ENCODE results near the gene BRINP3.

The BRINP3 gene

GRCh38 chr1:190338829-190339228, 138.8 kb downstream of the BRINP3 start:
- Histone ChIP-seq H4K20me1 (ENCODE audit: insufficient read depth, low read length) (no peaks in the 10 kb centered on the region), H3K9ac (ENCODE audit: low read length) (no peak overlapping the region), H3F3A (ENCODE audit: insufficient read depth, low read length) (no peaks in the 10 kb centered on the region), H3K36me3 (ENCODE audit: insufficient read depth, low read length) (no peaks in the 10 kb centered on the region), H3K4me3 (ENCODE audit: low read depth, low read length, poor library complexity, severe bottlenecking) (no peak overlapping the region), H3K9me2 (ENCODE audit: low read depth, low read length) (no peaks in the 10 kb centered on the region), H2AFZ (ENCODE audit: low read length) (no peak overlapping the region), H3K27me3 (ENCODE audit: insufficient read depth, low read length) (no peaks in the 10 kb centered on the region), H3K27ac (ENCODE audit: low read depth, low read length, poor library complexity, severe bottlenecking) (no peak overlapping the region), H3K9me3 (ENCODE audit: low read length) (no peaks in the 10 kb centered on the region), H3K4me2 (ENCODE audit: low read length) (no peak overlapping the region), H3K4me1 (ENCODE audit: insufficient read depth, low read length, severe bottlenecking) (no peaks in the 10 kb centered on the region), H3K79me2 (ENCODE audit: insufficient read depth, low read length) (no peaks in the 10 kb centered on the region)
- no peak for TF ChIP-seq EZH2 (IDR thresholded peaks at IDR 0.05; ENCODE audit: borderline replicate concordance, low read length)
- no peak for TF ChIP-seq CTCF (IDR thresholded peaks at IDR 0.05; ENCODE audit: low read length)

GRCh38 chr1:190328871-190329270, 148.8 kb downstream of the BRINP3 start:
- H3K27ac ChIP-seq (ENCODE audit: low read depth, low read length, poor library complexity, severe bottlenecking): no peak overlapping the region
- no peak overlapping the region for H3K9ac ChIP-seq (ENCODE audit: low read length)
- H3K9me3 ChIP-seq (ENCODE audit: low read length): no peaks in the 10 kb centered on the region
- TF ChIP-seq EZH2 (IDR thresholded peaks at IDR 0.05; ENCODE audit: borderline replicate concordance, low read length) (no peak), CTCF (IDR thresholded peaks at IDR 0.05; ENCODE audit: low read length) (no peak)
- no peaks in the 10 kb centered on the region for H4K20me1 ChIP-seq (ENCODE audit: insufficient read depth, low read length)
- no peaks in the 10 kb centered on the region for H3K9me2 ChIP-seq (ENCODE audit: low read depth, low read length)
- H3K36me3 ChIP-seq (ENCODE audit: insufficient read depth, low read length): no peaks in the 10 kb centered on the region
- no peaks in the 10 kb centered on the region for H3K4me1 ChIP-seq (ENCODE audit: insufficient read depth, low read length, severe bottlenecking)
- no peak overlapping the region for H2AFZ ChIP-seq (ENCODE audit: low read length)
- H3F3A ChIP-seq (ENCODE audit: insufficient read depth, low read length): no peaks in the 10 kb centered on the region
- H3K4me2 ChIP-seq (ENCODE audit: low read length): no peak overlapping the region
- H3K4me3 ChIP-seq (ENCODE audit: low read depth, low read length, poor library complexity, severe bottlenecking): no peak overlapping the region
- H3K79me2 ChIP-seq (ENCODE audit: insufficient read depth, low read length): no peaks in the 10 kb centered on the region
- H3K27me3 ChIP-seq (ENCODE audit: insufficient read depth, low read length): no peaks in the 10 kb centered on the region

GRCh38 chr1:190328361-190328760, 149.3 kb downstream of the BRINP3 start:
- Histone ChIP-seq H3K9ac (ENCODE audit: low read length) (no peak overlapping the region), H3K27me3 (ENCODE audit: insufficient read depth, low read length) (no peaks in the 10 kb centered on the region), H2AFZ (ENCODE audit: low read length) (no peak overlapping the region), H3K36me3 (ENCODE audit: insufficient read depth, low read length) (no peaks in the 10 kb centered on the region), H3K4me1 (ENCODE audit: insufficient read depth, low read length, severe bottlenecking) (no peaks in the 10 kb centered on the region), H3K9me2 (ENCODE audit: low read depth, low read length) (no peaks in the 10 kb centered on the region), H3K9me3 (ENCODE audit: low read length) (no peaks in the 10 kb centered on the region), H3K4me3 (ENCODE audit: low read depth, low read length, poor library complexity, severe bottlenecking) (no peak overlapping the region), H3K4me2 (ENCODE audit: low read length) (no peak overlapping the region), H4K20me1 (ENCODE audit: insufficient read depth, low read length) (no peaks in the 10 kb centered on the region), H3F3A (ENCODE audit: insufficient read depth, low read length) (no peaks in the 10 kb centered on the region), H3K27ac (ENCODE audit: low read depth, low read length, poor library complexity, severe bottlenecking) (no peak overlapping the region), H3K79me2 (ENCODE audit: insufficient read depth, low read length) (no peaks in the 10 kb centered on the region)
- no peak for TF ChIP-seq EZH2 (IDR thresholded peaks at IDR 0.05; ENCODE audit: borderline replicate concordance, low read length)
- no peak for TF ChIP-seq CTCF (IDR thresholded peaks at IDR 0.05; ENCODE audit: low read length)
